Measurements from ENCODE around the gene LBHD2. TPM values are rescaled to one million over a fixed set of nuclear protein-coding genes. Genes with fewer than 3 reads are reported as not detected.

The LBHD2 gene
- total and polyA plus RNA-seq, 2 of the 8 experiments (the other 6 are each of a cell fraction or from before 2014, with no cell fraction given) = not detected

GRCh38 chr14:103115845-103116572 lies 32.0 kb downstream of the LBHD2 start:
- Histone ChIP-seq H3K4ac (replicated peaks; ENCODE audit: insufficient read length, low read depth, low read length) (no peak overlapping the region), H3K27ac (ENCODE audit: low read depth, low read length) (no peak overlapping the region), H2BK5ac (ENCODE audit: low read depth, low read length) (peak overlapping the region; percentile 48; the same call in 1 of the 2 replicates), H4K8ac (ENCODE audit: extremely low read depth, insufficient read depth, low read length) (no peak overlapping the region), H3K27me3 (replicated peaks in 1 of 4; ENCODE audit: control insufficient read depth in 3 of 4, extremely low read depth in 1 of 4, insufficient read depth in 3 of 4, low read length in 3 of 4) (no peaks in the 10 kb centered on the region; a peak in 1 of 7 replicates), H3K4me2 (ENCODE audit: insufficient read depth in 1 of 2, low read depth in 2 of 2, low read length in 2 of 2) (no peak overlapping the region), H4K20me1 (replicated peaks in 1 of 2; ENCODE audit: control insufficient read depth in 1 of 2, insufficient read depth in 2 of 2, low read length in 2 of 2) (no peaks in the 10 kb centered on the region), H3K9me3 (ENCODE audit: insufficient read depth in 2 of 2, low read depth in 1 of 2, low read length in 1 of 2) (no peaks in the 10 kb centered on the region), H3K4me3 (ENCODE audit: extremely low read depth in 1 of 4, insufficient read depth in 2 of 4, low read depth in 3 of 4, low read length in 4 of 4) (no peak overlapping the region), H3K36me3 (ENCODE audit: control insufficient read depth in 2 of 4, insufficient read depth in 4 of 4, low read length in 3 of 4) (no peaks in the 10 kb centered on the region), H3K23me2 (ENCODE audit: low read depth, low read length) (no peaks in the 10 kb centered on the region; the same call in 1 of the 2 replicates), H3K79me1 (ENCODE audit: low read depth, low read length) (no peaks in the 10 kb centered on the region), H3K9ac (replicated peaks in 1 of 4; ENCODE audit: extremely low read depth in 1 of 4, low read depth in 3 of 4, low read length in 3 of 4) (no peak overlapping the region), H2BK120ac (replicated peaks; ENCODE audit: low read depth, low read length) (no peak overlapping the region), H2AK5ac (ENCODE audit: low read depth, low read length) (0 out of 2 replicates have a peak overlapping the region, but pooled peaks have one; percentile 39), H3K18ac (ENCODE audit: extremely low read depth, low read length) (no peak overlapping the region), H4K5ac (ENCODE audit: insufficient read length, low read depth, low read length) (no peak overlapping the region), H2BK15ac (ENCODE audit: low read length) (no peak overlapping the region; the same call in 1 of the 2 replicates), H2BK20ac (ENCODE audit: low read length) (0 out of 2 replicates have a peak overlapping the region, but pooled peaks have one; percentile 6), H3K14ac (ENCODE audit: insufficient read length) (no peak overlapping the region), H3K56ac (replicated peaks; ENCODE audit: insufficient read length, low read depth, low read length) (no peak overlapping the region), H2AFZ (ENCODE audit: low read length) (no peak overlapping the region), H2BK12ac (ENCODE audit: low read depth, low read length) (peak overlapping the region; percentile 81; the same call in 1 of the 2 replicates), H4K91ac (replicated peaks; ENCODE audit: insufficient read length, low read length) (no peak overlapping the region), H3K23ac (ENCODE audit: insufficient read length) (no peak overlapping the region), H3K79me2 (ENCODE audit: control insufficient read depth in 1 of 2, insufficient read depth in 2 of 2, low read length in 2 of 2) (no peaks in the 10 kb centered on the region), H3K4me1 (replicated peaks in 1 of 4; ENCODE audit: control insufficient read depth in 3 of 4, insufficient read depth in 4 of 4, low read length in 3 of 4) (peaks cover 0 to 21% (median 14%) of the 10 kb centered on the region in 4 experiments; a peak in 6 of 7 replicates)
- no peak for FAIRE-seq
- DNase-seq (ENCODE audit: low read depth in 1 of 2, low spot score in 2 of 2) = no peak
- ChIA-PET POLR2A (ENCODE audit: partially characterized antibody) (interaction anchor here (1.0 kb wide), 1 partner anchor 11 kb away, joined by 4 read pairs; no protein-coding TSS in a partner anchor), CTCF (ENCODE audit: partially characterized antibody) (interaction anchor here (1.0 to 18.4 kb wide), 7 partner anchors 8 to 586 kb away, joined by 3 to 276 read pairs (median 5); partner anchors contain the start of gene TNFAIP2)
- WGBS, 2 experiments (ENCODE audit: extremely low coverage in 1 of 2, insufficient coverage in 1 of 2, insufficient read length in 1 of 2, insufficient replicate concordance in 2 of 2, low coverage in 1 of 2, low lambda C conversion rate in 2 of 2, missing lambda C conversion rate in 1 of 2) = 82% methylated on average over 10 of the region's 10 CpGs; no CpG with 5 or more reads in 1 of the 2 experiments
- TF ChIP-seq ATF3 (IDR thresholded peaks at IDR 0.05; ENCODE audit: insufficient read depth, low read depth, low read length) = no peak
- no peak for TF ChIP-seq PHF8 (conservative IDR thresholded peaks at IDR 0.05; ENCODE audit: low read depth, low read length)
- no peak for TF ChIP-seq FOSL1 (IDR thresholded peaks at IDR 0.05; ENCODE audit: insufficient read depth, low read depth, low read length)
- no peak for TF ChIP-seq TAF1 (IDR thresholded peaks at IDR 0.05; ENCODE audit: low read depth, low read length)
- TF ChIP-seq ATF2 (IDR thresholded peaks at IDR 0.05; ENCODE audit: low read length) = no peak
- TF ChIP-seq SP1 (IDR thresholded peaks at IDR 0.05; ENCODE audit: low read depth, low read length) = no peak
- TF ChIP-seq CREB1 (IDR thresholded peaks at IDR 0.05) = no peak
- TF ChIP-seq EZH2 (IDR thresholded peaks at IDR 0.05; ENCODE audit: low read depth, low read length, severe bottlenecking) = no peak
- no peak for TF ChIP-seq HDAC6 (IDR thresholded peaks at IDR 0.05; ENCODE audit: low read depth, low read length)
